Measurements from ENCODE around the gene CACNA2D2. TPM values are rescaled to one million over a fixed set of nuclear protein-coding genes. Genes with fewer than 3 reads are reported as not detected.

Gene CACNA2D2
- total and polyA plus RNA-seq, 2 of the 4 experiments (the other 2 are of a cell fraction): 0.15 TPM; not detected in 1

GRCh38 chr3:50401978-50402595 is 101.3 kb downstream of the CACNA2D2 start:
- intact Hi-C loops (cut with micrococcal nuclease) (no loop called here), in situ Hi-C loops (cut with MboI; ENCODE audit: low sequenced_read_pairs) (no loop called here), dilution Hi-C loops (cut with HindIII; ENCODE audit: low sequenced_read_pairs, unreplicated experiment) (no loop called here)
- H2BK5ac ChIP-seq (ENCODE audit: low read depth, low read length, poor library complexity, severe bottlenecking): no peak overlapping the region
- no peaks in the 10 kb centered on the region; the same call in 1 of the 2 replicates for H3K9me1 ChIP-seq (ENCODE audit: insufficient read depth, low read length)
- H3K4ac ChIP-seq (ENCODE audit: low read depth, low read length): no peak overlapping the region
- H3K23ac ChIP-seq (ENCODE audit: low read depth, low read length): no peak overlapping the region
- no peak overlapping the region for H2AK9ac ChIP-seq (replicated peaks; ENCODE audit: low read depth, low read length, poor library complexity)
- no peak overlapping the region for H2BK15ac ChIP-seq (ENCODE audit: low read depth, low read length)
- H3K56ac ChIP-seq (ENCODE audit: extremely low read depth, insufficient read depth, low read length): no peak overlapping the region
- no peak for ATAC-seq (ENCODE audit: low read depth)
- H2AFZ ChIP-seq (replicated peaks; ENCODE audit: low read length, poor library complexity): no peak overlapping the region
- H3K4me3 ChIP-seq (ENCODE audit: insufficient read depth, low read depth, low read length): no peak overlapping the region
- no peaks in the 10 kb centered on the region for H3K79me1 ChIP-seq (ENCODE audit: low read depth in 1 of 2, low read length in 2 of 2)
- no peak overlapping the region for H3K9ac ChIP-seq (ENCODE audit: low read depth, low read length)
- DNase-seq: no peak
- POLR2A ChIA-PET (ENCODE audit: unreplicated experiment): no interaction called here
- no peak for TF ChIP-seq RFX5 (IDR thresholded peaks at IDR 0.05; ENCODE audit: low read depth, low read length)
- TF ChIP-seq, protein P1, sequence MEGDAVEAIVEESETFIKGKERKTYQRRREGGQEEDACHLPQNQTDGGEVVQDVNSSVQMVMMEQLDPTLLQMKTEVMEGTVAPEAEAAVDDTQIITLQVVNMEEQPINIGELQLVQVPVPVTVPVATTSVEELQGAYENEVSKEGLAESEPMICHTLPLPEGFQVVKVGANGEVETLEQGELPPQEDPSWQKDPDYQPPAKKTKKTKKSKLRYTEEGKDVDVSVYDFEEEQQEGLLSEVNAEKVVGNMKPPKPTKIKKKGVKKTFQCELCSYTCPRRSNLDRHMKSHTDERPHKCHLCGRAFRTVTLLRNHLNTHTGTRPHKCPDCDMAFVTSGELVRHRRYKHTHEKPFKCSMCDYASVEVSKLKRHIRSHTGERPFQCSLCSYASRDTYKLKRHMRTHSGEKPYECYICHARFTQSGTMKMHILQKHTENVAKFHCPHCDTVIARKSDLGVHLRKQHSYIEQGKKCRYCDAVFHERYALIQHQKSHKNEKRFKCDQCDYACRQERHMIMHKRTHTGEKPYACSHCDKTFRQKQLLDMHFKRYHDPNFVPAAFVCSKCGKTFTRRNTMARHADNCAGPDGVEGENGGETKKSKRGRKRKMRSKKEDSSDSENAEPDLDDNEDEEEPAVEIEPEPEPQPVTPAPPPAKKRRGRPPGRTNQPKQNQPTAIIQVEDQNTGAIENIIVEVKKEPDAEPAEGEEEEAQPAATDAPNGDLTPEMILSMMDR (conservative IDR thresholded peaks at IDR 0.05; ENCODE audit: low read depth, low read length): no peak
- no peak for TF ChIP-seq BHLHE40 (IDR thresholded peaks at IDR 0.05; ENCODE audit: low read depth, low read length)
- no peak for TF ChIP-seq MXI1 (IDR thresholded peaks at IDR 0.05; ENCODE audit: borderline replicate concordance, low read depth, low read length)
- TF ChIP-seq RAD21 (IDR thresholded peaks at IDR 0.05; ENCODE audit: low read length): no peak
- no peak for TF ChIP-seq SMC3 (IDR thresholded peaks at IDR 0.05; ENCODE audit: low read depth, low read length)
- no peak for TF ChIP-seq RCOR1 (IDR thresholded peaks at IDR 0.05; ENCODE audit: insufficient replicate concordance, low read length)
- TF ChIP-seq CHD1 (IDR thresholded peaks at IDR 0.05; ENCODE audit: low read depth, low read length): no peak
- no peak for TF ChIP-seq POLR2A (IDR thresholded peaks at IDR 0.05; ENCODE audit: low read depth, low read length)
- no peak for TF ChIP-seq FOS (IDR thresholded peaks at IDR 0.05; ENCODE audit: low read depth, low read length)
- TF ChIP-seq CEBPB (IDR thresholded peaks at IDR 0.05; ENCODE audit: low read depth, low read length): no peak
- TF ChIP-seq MAZ (IDR thresholded peaks at IDR 0.05; ENCODE audit: borderline replicate concordance, low read depth, low read length): no peak
- TF ChIP-seq, protein P2, sequence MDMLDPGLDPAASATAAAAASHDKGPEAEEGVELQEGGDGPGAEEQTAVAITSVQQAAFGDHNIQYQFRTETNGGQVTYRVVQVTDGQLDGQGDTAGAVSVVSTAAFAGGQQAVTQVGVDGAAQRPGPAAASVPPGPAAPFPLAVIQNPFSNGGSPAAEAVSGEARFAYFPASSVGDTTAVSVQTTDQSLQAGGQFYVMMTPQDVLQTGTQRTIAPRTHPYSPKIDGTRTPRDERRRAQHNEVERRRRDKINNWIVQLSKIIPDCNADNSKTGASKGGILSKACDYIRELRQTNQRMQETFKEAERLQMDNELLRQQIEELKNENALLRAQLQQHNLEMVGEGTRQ (IDR thresholded peaks at IDR 0.05; ENCODE audit: low read depth, low read length): no peak
- TF ChIP-seq ELK1 (IDR thresholded peaks at IDR 0.05; ENCODE audit: borderline replicate concordance, low read depth, low read length): no peak
- TF ChIP-seq NFE2L2 (IDR thresholded peaks at IDR 0.05; ENCODE audit: low read depth, low read length): no peak
- TF ChIP-seq MAFK (IDR thresholded peaks at IDR 0.05; ENCODE audit: low read depth, low read length): no peak
- no peak overlapping the region for H4K8ac ChIP-seq (ENCODE audit: low read depth in 2 of 2, low read length in 2 of 2)
- H3K36me3 ChIP-seq (ENCODE audit: control insufficient read depth, insufficient read depth, low read length): no peaks in the 10 kb centered on the region
- no peaks in the 10 kb centered on the region for H4K20me1 ChIP-seq (ENCODE audit: insufficient read depth, low read length)
- H2AK5ac ChIP-seq (ENCODE audit: low read depth, low read length): no peak overlapping the region
- H3K27ac ChIP-seq (ENCODE audit: insufficient read depth, low read length): no peak overlapping the region
- H3K18ac ChIP-seq (ENCODE audit: low read depth, low read length): no peak overlapping the region
- no peaks in the 10 kb centered on the region for H3K4me1 ChIP-seq (ENCODE audit: control insufficient read depth, insufficient read depth, low read length)
- H2BK20ac ChIP-seq (ENCODE audit: low read depth, low read length): no peak overlapping the region
- no TSS peak for BruUV-seq (replicated peaks)
- no peak overlapping the region for H3K14ac ChIP-seq (replicated peaks; ENCODE audit: low read depth, low read length)
- no peaks in the 10 kb centered on the region for H3K9me3 ChIP-seq (ENCODE audit: control insufficient read depth, insufficient read depth, low read length)
- 8% methylated on average over 2 of the region's 5 CpGs; no CpG with 5 or more reads in 1 of the 2 experiments for WGBS, 2 experiments (ENCODE audit: extremely low coverage in 2 of 2, insufficient read length in 1 of 2)
- peaks cover 34% of the 10 kb centered on the region; the same call in 1 of the 2 replicates for H3K27me3 ChIP-seq (ENCODE audit: control insufficient read depth, insufficient read depth, low read length)
- H3K4me2 ChIP-seq (ENCODE audit: low read depth, low read length): no peak overlapping the region
- CTCF ChIA-PET: no interaction called here
- no peak overlapping the region for H2BK120ac ChIP-seq (ENCODE audit: low read depth, low read length)
- H4K5ac ChIP-seq (ENCODE audit: low read depth, low read length): no peak overlapping the region
- H4K91ac ChIP-seq (ENCODE audit: insufficient read depth, low read depth, low read length): no peak overlapping the region
